Measurements from ENCODE around the gene DUSP2.

DUSP2 gene

GRCh38 chr2:96184188-96184587, 38.9 kb upstream of the DUSP2 start:
- TF ChIP-seq CTCF (IDR thresholded peaks at IDR 0.05; ENCODE audit: low read depth, low read length, missing control alignments), result no peak
- in situ Hi-C loops (cut with HindIII; ENCODE audit: low sequenced_read_pairs), result no loop called here

GRCh38 chr2:96181529-96181928, 36.3 kb upstream of the DUSP2 start:
- H3K4me3 ChIP-seq (ENCODE audit: low read depth, low read length), result no peak overlapping the region
- in situ Hi-C loops (cut with HindIII; ENCODE audit: low sequenced_read_pairs), result no loop called here
- no peak for DNase-seq (ENCODE audit: low read depth)
- TF ChIP-seq CTCF (IDR thresholded peaks at IDR 0.05; ENCODE audit: low read depth, low read length, missing control alignments), result no peak

More at GRCh38 chr2:96184188-96184587, 38.9 kb upstream of the DUSP2 start:
- no peak for DNase-seq (ENCODE audit: low read depth)
- H3K4me3 ChIP-seq (ENCODE audit: low read depth, low read length), result no peak overlapping the region

- TF ChIP-seq CTCF (IDR thresholded peaks at IDR 0.05; ENCODE audit: low read depth, low read length, missing control alignments), result no peak
- no peak for DNase-seq (ENCODE audit: low read depth)
- in situ Hi-C loops (cut with HindIII; ENCODE audit: low sequenced_read_pairs), result no loop called here
- no peak overlapping the region for H3K4me3 ChIP-seq (ENCODE audit: low read depth, low read length)
These were observed 35.3 kb upstream of the DUSP2 start for GRCh38 chr2:96180521-96180920.

DNA sequence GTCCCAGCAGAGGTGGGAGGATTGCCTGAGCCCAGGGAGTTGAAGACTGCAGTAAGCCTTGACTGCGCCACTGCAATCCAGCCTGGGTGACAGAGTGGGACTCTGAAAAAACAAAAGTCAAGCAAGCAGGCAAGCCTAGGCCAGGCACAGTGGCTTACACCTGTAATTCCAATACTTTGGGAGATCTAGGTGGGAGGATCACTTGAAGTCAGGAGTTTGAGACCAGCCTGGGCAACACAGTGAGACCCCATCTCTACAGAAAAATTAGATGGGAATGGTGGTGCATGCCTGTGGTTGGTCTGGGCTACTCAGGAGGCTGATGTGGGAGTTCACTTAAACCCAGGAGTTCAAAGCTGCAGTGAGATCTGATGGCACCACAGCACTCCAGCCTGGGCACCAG, 34.8 kb upstream of the DUSP2 start:
- in situ Hi-C loops (cut with HindIII; ENCODE audit: low sequenced_read_pairs), result no loop called here
- TF ChIP-seq CTCF (IDR thresholded peaks at IDR 0.05; ENCODE audit: low read depth, low read length, missing control alignments), result no peak
- no peak overlapping the region for H3K4me3 ChIP-seq (ENCODE audit: low read depth, low read length)
- no peak for DNase-seq (ENCODE audit: low read depth)

DNA sequence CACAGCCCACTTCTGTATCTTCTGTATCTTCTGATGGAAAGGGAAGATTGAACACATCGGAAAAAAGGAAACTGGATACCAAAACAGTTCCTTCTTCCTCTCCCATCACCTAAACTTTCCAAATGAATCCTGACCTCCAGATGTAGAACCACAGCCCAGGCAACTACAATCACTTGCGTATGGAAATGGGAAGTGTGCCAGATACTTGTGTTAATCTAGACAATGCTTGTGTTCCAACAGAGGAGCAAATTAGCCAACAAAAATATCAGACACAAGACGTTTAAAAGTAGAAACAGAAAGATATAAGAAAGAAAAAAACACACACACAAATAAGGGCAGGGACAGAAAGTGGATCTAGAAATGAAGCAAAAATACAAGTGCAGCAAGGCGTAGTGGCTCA, 31.4 kb upstream of the DUSP2 start:
- TF ChIP-seq CTCF (IDR thresholded peaks at IDR 0.05; ENCODE audit: low read depth, low read length, missing control alignments), result no peak

GRCh38 chr2:96175951-96176350, 30.7 kb upstream of the DUSP2 start:
- no peak overlapping the region for H3K4me3 ChIP-seq (ENCODE audit: low read depth, low read length)
- TF ChIP-seq CTCF (IDR thresholded peaks at IDR 0.05; ENCODE audit: low read depth, low read length, missing control alignments), result no peak
- in situ Hi-C loops (cut with HindIII; ENCODE audit: low sequenced_read_pairs), result no loop called here
- DNase-seq (ENCODE audit: low read depth), result no peak

More for the DNA sequence above, 31.4 kb upstream of the DUSP2 start:
- DNase-seq (ENCODE audit: low read depth), result no peak
- in situ Hi-C loops (cut with HindIII; ENCODE audit: low sequenced_read_pairs), result no loop called here
- H3K4me3 ChIP-seq (ENCODE audit: low read depth, low read length), result no peak overlapping the region
